GM23338 (cell line): Measurements from ENCODE around the gene OR10X1. TPM values are rescaled to one million over a fixed set of nuclear protein-coding genes. Genes with fewer than 3 reads are reported as not detected.

Source experiments
- ATAC-seq: fragments of 200-7000 bp; cut with Tn5 transposase; 3 replicates; pipeline ENCODE4 v1.9.1; 2020
- DNase-seq: peaks from one replicate; pipeline ENCODE4 v3.0.0-alpha.2; 2015; ENCODE audit warnings: low spot score
- H2AFZ ChIP-seq: fragments of 200-600 bp; sonication (generic); 2 replicates; pipeline ENCODE4 v1.8.0; 2016; ENCODE audit warnings: antibody characterized with exemption, mild to moderate bottlenecking, moderate library complexity
- H3F3A ChIP-seq: fragments of 200-600 bp; sonication (generic); replicated peaks from 2 replicates; pipeline ENCODE4 v1.8.0; 2017; ENCODE audit warnings: antibody characterized with exemption, mixed run types, low read depth
- H3K27ac ChIP-seq: fragments of 200-600 bp; sonication (generic); 2 replicates; pipeline ENCODE4 v1.6.1; 2016; ENCODE audit warnings: low read depth
- H3K27me3 ChIP-seq: fragments of 200-600 bp; sonication (generic); 2 replicates; pipeline ENCODE4 v1.8.0; 2016; ENCODE audit warnings: mild to moderate bottlenecking, mixed run types, moderate library complexity; ENCODE audit not compliant: insufficient read depth
- H3K36me3 ChIP-seq: fragments of 200-600 bp; sonication (generic); 2 replicates; pipeline ENCODE4 v1.8.0; 2016; ENCODE audit warnings: mild to moderate bottlenecking; ENCODE audit not compliant: insufficient read depth
- H3K4me1 ChIP-seq: fragments of 200-600 bp; sonication (generic); 2 replicates; pipeline ENCODE4 v1.8.0; 2016; ENCODE audit warnings: mild to moderate bottlenecking, moderate library complexity; ENCODE audit not compliant: insufficient read depth
- H3K4me2 ChIP-seq: fragments of 200-600 bp; sonication (generic); 2 replicates; pipeline ENCODE4 v1.7.1; 2017; ENCODE audit warnings: mixed run types
- H3K4me3 ChIP-seq: fragments of 200-600 bp; sonication (generic); 2 replicates; pipeline ENCODE4 v1.6.1; 2016; ENCODE audit warnings: mixed run types
- H3K79me2 ChIP-seq: fragments of 200-600 bp; sonication (generic); replicated peaks from 2 replicates; pipeline ENCODE4 v1.8.0; 2017; ENCODE audit warnings: mild to moderate bottlenecking; ENCODE audit not compliant: insufficient read depth
- H3K9me2 ChIP-seq: fragments of 200-600 bp; sonication (generic); 2 replicates; pipeline ENCODE4 v1.8.0; 2017; ENCODE audit not compliant: insufficient read depth
- H4K20me1 ChIP-seq: fragments of 200-600 bp; sonication (generic); replicated peaks from 2 replicates; pipeline ENCODE4 v1.8.0; 2017; ENCODE audit warnings: mild to moderate bottlenecking; ENCODE audit not compliant: insufficient read depth
- H3K27ac Mint-ChIP-seq: 2 replicates; pipeline ENCODE4 v1.8.0; 2020; ENCODE audit warnings: inconsistent platforms, mild to moderate bottlenecking, moderate library complexity, mixed read lengths
- H3K27me3 Mint-ChIP-seq: 3 replicates; pipeline ENCODE4 v1.8.0; 2022; ENCODE audit warnings: low read depth, mild to moderate bottlenecking, moderate library complexity, mixed read lengths, inconsistent platforms; ENCODE audit not compliant: insufficient read depth, poor library complexity
- H3K36me3 Mint-ChIP-seq: 3 replicates; pipeline ENCODE4 v1.8.0; 2021; ENCODE audit warnings: low read depth, mild to moderate bottlenecking, inconsistent platforms, moderate library complexity, mixed read lengths
- H3K4me1 Mint-ChIP-seq: 3 replicates; pipeline ENCODE4 v1.8.0; 2020; ENCODE audit warnings: mild to moderate bottlenecking, inconsistent platforms, mixed read lengths
- H3K4me3 Mint-ChIP-seq: 3 replicates; pipeline ENCODE4 v1.8.0; 2021; ENCODE audit warnings: moderate library complexity, mild to moderate bottlenecking, inconsistent platforms, mixed read lengths
- H3K9me3 Mint-ChIP-seq: 3 replicates; pipeline ENCODE4 v1.8.0; 2020; ENCODE audit warnings: moderate library complexity, mild to moderate bottlenecking, inconsistent platforms, mixed read lengths
- EZH2 ChIP-seq: fragments of 200-600 bp; sonication (generic); IDR thresholded peaks from one replicate; pipeline ENCODE4 v1.8.0; 2017; ENCODE audit warnings: antibody characterized with exemption, mild to moderate bottlenecking, low read depth; ENCODE audit not compliant: unreplicated experiment
- EZH2phosphoT487 ChIP-seq: fragments of 200-600 bp; sonication (generic); IDR thresholded peaks from one replicate; pipeline ENCODE4 v1.8.1; 2018; ENCODE audit warnings: antibody characterized with exemption; ENCODE audit not compliant: unreplicated experiment
- POLR2AphosphoS5 ChIP-seq: IDR thresholded peaks from 2 replicates; pipeline ENCODE4 v1.6.1; 2016; ENCODE audit warnings: antibody characterized with exemption, low read depth
- STAT1 ChIP-seq: IDR thresholded peaks from one replicate; pipeline ENCODE4 v1.6.1; 2016; ENCODE audit warnings: antibody characterized with exemption; ENCODE audit not compliant: unreplicated experiment
- ZNF114 ChIP-seq: fragments of 250-450 bp; sonication (Bioruptor Pico); IDR thresholded peaks from 2 replicates; pipeline ENCODE4 v1.5.0; 2020; ENCODE audit warnings: mild to moderate bottlenecking, moderate library complexity
- ZNF331 ChIP-seq: fragments of 250-450 bp; sonication (Bioruptor Pico); IDR thresholded peaks from 2 replicates; pipeline ENCODE4 v1.5.0; 2020; ENCODE audit warnings: low read depth, mild to moderate bottlenecking, moderate library complexity
- polyA plus RNA-seq: library from polyadenylated mRNA; unstranded; fragments of >200 nt; fragmentation: Nextera tagmentation; extraction: Ambion mirVana; gene quantifications from 2 replicates; pipeline ENCODE4 v1.2.1, GENCODE V29; 2016
- total RNA-seq: library from RNA; depleted of rRNA; stranded (reverse); fragments of >200 nt; shearing (Covaris generic); gene quantifications from 2 replicates; pipeline ENCODE4 v1.2.3, GENCODE V29; 2014
- TF ChIP-seq, protein P1 (sequence below): IDR thresholded peaks from one replicate; pipeline ENCODE4 v1.6.1; 2018; ENCODE audit warnings: antibody characterized with exemption; ENCODE audit not compliant: unreplicated experiment
- TF ChIP-seq, protein P2 (sequence below), 2 experiments: fragments of 200-600 bp in 1 of 2; sonication (generic) in 1 of 2; conservative IDR thresholded peaks; 2 replicates each; pipeline versions ENCODE4 v1.5.1 to v1.6.1; 2016 to 2017; ENCODE audit warnings: antibody characterized with exemption in 2 of 2, low read depth in 2 of 2, mild to moderate bottlenecking in 2 of 2, moderate library complexity in 1 of 2
- TF ChIP-seq, protein P3 (sequence below): fragments of 250-450 bp; sonication (Bioruptor Pico); IDR thresholded peaks from 2 replicates; pipeline ENCODE4 v1.5.0; 2020; ENCODE audit warnings: mild to moderate bottlenecking, moderate library complexity

Gene OR10X1
- total and polyA plus RNA-seq, 2 experiments from 2014 or later: not detected

DNA sequence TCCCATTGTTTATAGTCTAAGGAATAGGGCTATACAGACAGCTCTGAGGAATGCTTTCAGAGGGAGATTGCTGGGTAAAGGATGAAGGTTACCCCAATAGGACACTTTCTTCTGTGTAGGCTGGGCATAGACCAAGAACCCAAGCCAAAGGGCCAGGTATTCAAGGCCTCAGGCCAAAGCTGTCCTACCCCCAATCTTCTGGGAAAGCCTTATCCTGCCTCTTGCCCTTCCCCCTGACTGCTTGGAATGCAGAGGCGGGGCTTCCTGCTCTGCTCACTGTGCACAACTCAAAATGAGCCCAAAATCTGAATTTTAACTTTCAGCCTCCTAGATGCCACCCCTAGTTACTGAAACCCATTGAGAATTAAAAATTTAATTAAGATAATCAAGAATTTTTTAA is 27.6 kb upstream of the OR10X1 start:
- Histone ChIP-seq H3K4me2 (no peak overlapping the region; the same call in 1 of the 2 replicates), H3K27me3 (no peaks in the 10 kb centered on the region), H3K36me3 (no peaks in the 10 kb centered on the region), H3F3A (no peaks in the 10 kb centered on the region), H3K4me1 (peaks cover 7% of the 10 kb centered on the region), H3K4me3 (no peak overlapping the region), H2AFZ (peak overlapping the region; percentile 83), H3K79me2 (no peaks in the 10 kb centered on the region), H3K9me2 (peaks cover 7% of the 10 kb centered on the region; the same call in 1 of the 2 replicates), H4K20me1 (no peaks in the 10 kb centered on the region), H3K27ac (no peak overlapping the region)
- ATAC-seq (peak; percentile 83), DNase-seq (peak; percentile 44)
- H3K4me1 Mint-ChIP-seq: peaks cover 5% of the 10 kb centered on the region; the same call in 2 of the 3 replicates
- H3K27ac Mint-ChIP-seq: no peak overlapping the region
- H3K4me3 Mint-ChIP-seq: no peak overlapping the region
- H3K36me3 Mint-ChIP-seq: no peaks in the 10 kb centered on the region
- no peaks in the 10 kb centered on the region for H3K9me3 Mint-ChIP-seq
- TF ChIP-seq, protein P1, sequence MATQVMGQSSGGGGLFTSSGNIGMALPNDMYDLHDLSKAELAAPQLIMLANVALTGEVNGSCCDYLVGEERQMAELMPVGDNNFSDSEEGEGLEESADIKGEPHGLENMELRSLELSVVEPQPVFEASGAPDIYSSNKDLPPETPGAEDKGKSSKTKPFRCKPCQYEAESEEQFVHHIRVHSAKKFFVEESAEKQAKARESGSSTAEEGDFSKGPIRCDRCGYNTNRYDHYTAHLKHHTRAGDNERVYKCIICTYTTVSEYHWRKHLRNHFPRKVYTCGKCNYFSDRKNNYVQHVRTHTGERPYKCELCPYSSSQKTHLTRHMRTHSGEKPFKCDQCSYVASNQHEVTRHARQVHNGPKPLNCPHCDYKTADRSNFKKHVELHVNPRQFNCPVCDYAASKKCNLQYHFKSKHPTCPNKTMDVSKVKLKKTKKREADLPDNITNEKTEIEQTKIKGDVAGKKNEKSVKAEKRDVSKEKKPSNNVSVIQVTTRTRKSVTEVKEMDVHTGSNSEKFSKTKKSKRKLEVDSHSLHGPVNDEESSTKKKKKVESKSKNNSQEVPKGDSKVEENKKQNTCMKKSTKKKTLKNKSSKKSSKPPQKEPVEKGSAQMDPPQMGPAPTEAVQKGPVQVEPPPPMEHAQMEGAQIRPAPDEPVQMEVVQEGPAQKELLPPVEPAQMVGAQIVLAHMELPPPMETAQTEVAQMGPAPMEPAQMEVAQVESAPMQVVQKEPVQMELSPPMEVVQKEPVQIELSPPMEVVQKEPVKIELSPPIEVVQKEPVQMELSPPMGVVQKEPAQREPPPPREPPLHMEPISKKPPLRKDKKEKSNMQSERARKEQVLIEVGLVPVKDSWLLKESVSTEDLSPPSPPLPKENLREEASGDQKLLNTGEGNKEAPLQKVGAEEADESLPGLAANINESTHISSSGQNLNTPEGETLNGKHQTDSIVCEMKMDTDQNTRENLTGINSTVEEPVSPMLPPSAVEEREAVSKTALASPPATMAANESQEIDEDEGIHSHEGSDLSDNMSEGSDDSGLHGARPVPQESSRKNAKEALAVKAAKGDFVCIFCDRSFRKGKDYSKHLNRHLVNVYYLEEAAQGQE: no peak
- TF ChIP-seq ZNF114 (CRISPR knock-in tag) (no peak), ZNF331 (CRISPR knock-in tag) (no peak), STAT1 (no peak), EZH2phosphoT487 (no peak), POLR2AphosphoS5 (no peak), EZH2 (no peak)
- TF ChIP-seq, protein P2, sequence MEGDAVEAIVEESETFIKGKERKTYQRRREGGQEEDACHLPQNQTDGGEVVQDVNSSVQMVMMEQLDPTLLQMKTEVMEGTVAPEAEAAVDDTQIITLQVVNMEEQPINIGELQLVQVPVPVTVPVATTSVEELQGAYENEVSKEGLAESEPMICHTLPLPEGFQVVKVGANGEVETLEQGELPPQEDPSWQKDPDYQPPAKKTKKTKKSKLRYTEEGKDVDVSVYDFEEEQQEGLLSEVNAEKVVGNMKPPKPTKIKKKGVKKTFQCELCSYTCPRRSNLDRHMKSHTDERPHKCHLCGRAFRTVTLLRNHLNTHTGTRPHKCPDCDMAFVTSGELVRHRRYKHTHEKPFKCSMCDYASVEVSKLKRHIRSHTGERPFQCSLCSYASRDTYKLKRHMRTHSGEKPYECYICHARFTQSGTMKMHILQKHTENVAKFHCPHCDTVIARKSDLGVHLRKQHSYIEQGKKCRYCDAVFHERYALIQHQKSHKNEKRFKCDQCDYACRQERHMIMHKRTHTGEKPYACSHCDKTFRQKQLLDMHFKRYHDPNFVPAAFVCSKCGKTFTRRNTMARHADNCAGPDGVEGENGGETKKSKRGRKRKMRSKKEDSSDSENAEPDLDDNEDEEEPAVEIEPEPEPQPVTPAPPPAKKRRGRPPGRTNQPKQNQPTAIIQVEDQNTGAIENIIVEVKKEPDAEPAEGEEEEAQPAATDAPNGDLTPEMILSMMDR (conservative IDR thresholded peaks at IDR 0.05; ENCODE audit: low read depth in 2 of 2): no peak
- TF ChIP-seq, protein P3, sequence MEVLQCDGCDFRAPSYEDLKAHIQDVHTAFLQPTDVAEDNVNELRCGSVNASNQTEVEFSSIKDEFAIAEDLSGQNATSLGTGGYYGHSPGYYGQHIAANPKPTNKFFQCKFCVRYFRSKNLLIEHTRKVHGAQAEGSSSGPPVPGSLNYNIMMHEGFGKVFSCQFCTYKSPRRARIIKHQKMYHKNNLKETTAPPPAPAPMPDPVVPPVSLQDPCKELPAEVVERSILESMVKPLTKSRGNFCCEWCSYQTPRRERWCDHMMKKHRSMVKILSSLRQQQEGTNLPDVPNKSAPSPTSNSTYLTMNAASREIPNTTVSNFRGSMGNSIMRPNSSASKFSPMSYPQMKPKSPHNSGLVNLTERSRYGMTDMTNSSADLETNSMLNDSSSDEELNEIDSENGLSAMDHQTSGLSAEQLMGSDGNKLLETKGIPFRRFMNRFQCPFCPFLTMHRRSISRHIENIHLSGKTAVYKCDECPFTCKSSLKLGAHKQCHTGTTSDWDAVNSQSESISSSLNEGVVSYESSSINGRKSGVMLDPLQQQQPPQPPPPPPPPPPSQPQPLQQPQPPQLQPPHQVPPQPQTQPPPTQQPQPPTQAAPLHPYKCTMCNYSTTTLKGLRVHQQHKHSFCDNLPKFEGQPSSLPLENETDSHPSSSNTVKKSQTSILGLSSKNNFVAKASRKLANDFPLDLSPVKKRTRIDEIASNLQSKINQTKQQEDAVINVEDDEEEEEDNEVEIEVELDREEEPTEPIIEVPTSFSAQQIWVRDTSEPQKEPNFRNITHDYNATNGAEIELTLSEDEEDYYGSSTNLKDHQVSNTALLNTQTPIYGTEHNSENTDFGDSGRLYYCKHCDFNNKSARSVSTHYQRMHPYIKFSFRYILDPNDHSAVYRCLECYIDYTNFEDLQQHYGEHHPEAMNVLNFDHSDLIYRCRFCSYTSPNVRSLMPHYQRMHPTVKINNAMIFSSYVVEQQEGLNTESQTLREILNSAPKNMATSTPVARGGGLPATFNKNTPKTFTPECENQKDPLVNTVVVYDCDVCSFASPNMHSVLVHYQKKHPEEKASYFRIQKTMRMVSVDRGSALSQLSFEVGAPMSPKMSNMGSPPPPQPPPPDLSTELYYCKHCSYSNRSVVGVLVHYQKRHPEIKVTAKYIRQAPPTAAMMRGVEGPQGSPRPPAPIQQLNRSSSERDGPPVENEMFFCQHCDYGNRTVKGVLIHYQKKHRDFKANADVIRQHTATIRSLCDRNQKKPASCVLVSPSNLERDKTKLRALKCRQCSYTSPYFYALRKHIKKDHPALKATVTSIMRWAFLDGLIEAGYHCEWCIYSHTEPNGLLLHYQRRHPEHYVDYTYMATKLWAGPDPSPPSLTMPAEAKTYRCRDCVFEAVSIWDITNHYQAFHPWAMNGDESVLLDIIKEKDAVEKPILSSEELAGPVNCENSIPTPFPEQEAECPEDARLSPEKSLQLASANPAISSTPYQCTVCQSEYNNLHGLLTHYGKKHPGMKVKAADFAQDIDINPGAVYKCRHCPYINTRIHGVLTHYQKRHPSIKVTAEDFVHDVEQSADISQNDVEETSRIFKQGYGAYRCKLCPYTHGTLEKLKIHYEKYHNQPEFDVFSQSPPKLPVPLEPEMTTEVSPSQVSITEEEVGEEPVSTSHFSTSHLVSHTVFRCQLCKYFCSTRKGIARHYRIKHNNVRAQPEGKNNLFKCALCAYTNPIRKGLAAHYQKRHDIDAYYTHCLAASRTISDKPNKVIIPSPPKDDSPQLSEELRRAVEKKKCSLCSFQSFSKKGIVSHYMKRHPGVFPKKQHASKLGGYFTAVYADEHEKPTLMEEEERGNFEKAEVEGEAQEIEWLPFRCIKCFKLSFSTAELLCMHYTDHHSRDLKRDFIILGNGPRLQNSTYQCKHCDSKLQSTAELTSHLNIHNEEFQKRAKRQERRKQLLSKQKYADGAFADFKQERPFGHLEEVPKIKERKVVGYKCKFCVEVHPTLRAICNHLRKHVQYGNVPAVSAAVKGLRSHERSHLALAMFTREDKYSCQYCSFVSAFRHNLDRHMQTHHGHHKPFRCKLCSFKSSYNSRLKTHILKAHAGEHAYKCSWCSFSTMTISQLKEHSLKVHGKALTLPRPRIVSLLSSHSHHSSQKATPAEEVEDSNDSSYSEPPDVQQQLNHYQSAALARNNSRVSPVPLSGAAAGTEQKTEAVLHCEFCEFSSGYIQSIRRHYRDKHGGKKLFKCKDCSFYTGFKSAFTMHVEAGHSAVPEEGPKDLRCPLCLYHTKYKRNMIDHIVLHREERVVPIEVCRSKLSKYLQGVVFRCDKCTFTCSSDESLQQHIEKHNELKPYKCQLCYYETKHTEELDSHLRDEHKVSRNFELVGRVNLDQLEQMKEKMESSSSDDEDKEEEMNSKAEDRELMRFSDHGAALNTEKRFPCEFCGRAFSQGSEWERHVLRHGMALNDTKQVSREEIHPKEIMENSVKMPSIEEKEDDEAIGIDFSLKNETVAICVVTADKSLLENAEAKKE (CRISPR knock-in tag): peak; percentile 65; the same call in 1 of the 2 replicates
- peaks cover 2% of the 10 kb centered on the region for H3K27me3 Mint-ChIP-seq
